PC-9 (cell line): ENCODE results near the gene LAMA5. TPM values are rescaled to one million over a fixed set of nuclear protein-coding genes. Genes with fewer than 3 reads are reported as not detected.

Experiments
- BruUV-seq: library from RNA; stranded (reverse); fragments of 400-500 nt; replicated peaks from 2 replicates; lab custom pipeline; 2021; lab: Mats Ljungman, UMichigan
- CTCF ChIA-PET: fragments of 300-600 bp; sonication (Branson Sonifier 250); formaldehyde crosslinking; loops from one replicate; lab custom pipeline; 2022; ENCODE audit warnings: antibody characterized with exemption; lab: Charles Lee
- POLR2A ChIA-PET: fragments of 300-600 bp; sonication (Branson Sonifier 250); formaldehyde crosslinking; loops from one replicate; lab custom pipeline; 2022; ENCODE audit warnings: antibody characterized with exemption; ENCODE audit not compliant: unreplicated experiment; lab: Charles Lee
- DNase-seq, 2 experiments: peaks; one replicate each; pipeline versions ENCODE4 v3.0.0 to v3.0.0-alpha.2; 2015 to 2022; ENCODE audit warnings: mixed read lengths in 1 of 2
- H2AFZ ChIP-seq: fragments of 200-600 bp; sonication (generic); 2 replicates; pipeline ENCODE4 v1.8.1; 2017; ENCODE audit warnings: antibody characterized with exemption
- H3F3A ChIP-seq: fragments of 200-600 bp; sonication (generic); 2 replicates; pipeline ENCODE4 v1.8.1; 2017; ENCODE audit warnings: antibody characterized with exemption, mild to moderate bottlenecking, low read depth; ENCODE audit not compliant: insufficient read depth
- H3K27ac ChIP-seq: fragments of 200-600 bp; sonication (generic); 2 replicates; pipeline ENCODE4 v1.6.1; 2016; ENCODE audit warnings: mixed run types
- H3K27me3 ChIP-seq: fragments of 200-600 bp; sonication (generic); 2 replicates; pipeline ENCODE4 v1.6.1; 2016; ENCODE audit warnings: low read depth, mixed run types; ENCODE audit not compliant: insufficient read depth
- H3K36me3 ChIP-seq: fragments of 200-600 bp; sonication (generic); 2 replicates; pipeline ENCODE4 v1.6.1; 2016; ENCODE audit warnings: low read depth, mixed run types
- H3K4me1 ChIP-seq: fragments of 200-600 bp; sonication (generic); replicated peaks from 2 replicates; pipeline ENCODE4 v1.6.1; 2016; ENCODE audit warnings: mixed run types; ENCODE audit not compliant: insufficient read depth
- H3K4me2 ChIP-seq: fragments of 200-600 bp; sonication (generic); 2 replicates; pipeline ENCODE4 v1.6.1; 2017; ENCODE audit warnings: mixed run types
- H3K4me3 ChIP-seq: fragments of 200-600 bp; sonication (generic); 2 replicates; pipeline ENCODE4 v1.6.1; 2016; ENCODE audit warnings: mixed run types
- H3K79me2 ChIP-seq: fragments of 200-600 bp; sonication (generic); 2 replicates; pipeline ENCODE4 v1.6.1; 2017; ENCODE audit warnings: low read depth, mixed run types
- H3K9me2 ChIP-seq: fragments of 200-600 bp; sonication (generic); 2 replicates; pipeline ENCODE4 v1.8.1; 2017; ENCODE audit warnings: mild to moderate bottlenecking; ENCODE audit not compliant: insufficient read depth
- H3K9me3 ChIP-seq: fragments of 200-600 bp; sonication (generic); 2 replicates; pipeline ENCODE4 v1.8.1; 2016; ENCODE audit warnings: low read depth; ENCODE audit not compliant: insufficient read depth
- H4K20me1 ChIP-seq: fragments of 200-600 bp; sonication (generic); 2 replicates; pipeline ENCODE4 v1.8.1; 2017; ENCODE audit not compliant: insufficient read depth
- EZH2 ChIP-seq: fragments of 200-600 bp; sonication (generic); IDR thresholded peaks from 2 replicates; pipeline ENCODE4 v1.8.0; 2017; ENCODE audit warnings: antibody characterized with exemption, low read depth
- intact Hi-C: fragments of 100-400 bp; cut with micrococcal nuclease; formaldehyde crosslinking; loops from one replicate; pipeline ENCODE4 v1.10.0; 2022; ENCODE audit not compliant: unreplicated experiment
- total RNA-seq: library from RNA; stranded (reverse); gene quantifications from 2 replicates; pipeline ENCODE4 v1.2.3, GENCODE V29; 2021
- TF ChIP-seq, protein P1 (sequence below): fragments of 200-600 bp; sonication (generic); conservative IDR thresholded peaks from 2 replicates; pipeline ENCODE4 v1.6.1; 2017; ENCODE audit warnings: mixed run types, antibody characterized with exemption, mild to moderate bottlenecking, moderate library complexity

Gene LAMA5
- total RNA-seq, 1 experiment from 2014 or later: 700 TPM

DNA sequence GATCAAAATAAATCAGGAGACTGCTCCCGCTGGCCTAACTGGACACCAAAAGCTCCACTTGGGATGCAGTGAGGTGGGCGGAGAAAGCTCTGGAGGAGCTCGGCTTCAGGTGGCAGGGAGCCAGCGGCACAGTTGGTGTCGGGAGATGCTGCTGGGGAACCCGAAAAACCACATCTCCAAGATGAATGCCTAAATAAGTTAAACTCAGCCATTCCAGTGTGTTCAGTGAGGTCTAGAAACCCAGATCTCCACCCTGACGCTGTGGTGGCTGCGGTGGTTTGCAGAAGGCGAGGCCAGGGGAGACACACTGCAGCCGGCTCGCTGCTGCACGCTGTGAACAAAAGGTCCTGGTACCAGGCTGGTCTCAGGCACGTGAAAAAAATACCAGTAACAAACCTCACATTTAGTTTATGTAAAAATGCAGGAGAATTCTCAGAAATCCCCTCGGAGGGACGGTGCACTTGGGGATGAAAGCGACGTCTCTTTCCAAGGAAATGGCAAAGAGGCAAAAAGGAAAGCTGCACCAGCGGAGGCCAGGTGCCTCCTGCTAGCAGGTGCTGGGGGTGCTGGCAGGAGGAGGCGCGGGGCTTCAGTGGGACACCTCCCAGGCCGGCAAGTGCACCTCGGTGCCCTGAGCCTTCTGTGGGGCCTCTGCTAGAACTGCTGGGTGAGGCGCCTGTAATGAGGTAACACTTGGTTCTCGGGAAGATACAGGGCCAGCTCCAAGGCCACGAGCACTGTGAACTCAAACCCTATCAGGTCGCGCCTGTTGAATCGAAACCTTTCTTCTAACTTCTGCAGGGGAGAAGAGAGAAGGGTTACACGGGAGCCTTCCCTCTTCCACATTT lies 23.4 kb upstream of the LAMA5 start:
- Histone ChIP-seq H3F3A (peaks cover 34% of the 10 kb centered on the region), H3K4me1 (peaks cover 15% of the 10 kb centered on the region), H3K79me2 (peaks cover 40% of the 10 kb centered on the region), H3K4me3 (no peak overlapping the region), H3K9me3 (no peaks in the 10 kb centered on the region), H3K9me2 (no peaks in the 10 kb centered on the region), H3K27me3 (no peaks in the 10 kb centered on the region), H2AFZ (no peak overlapping the region), H3K27ac (no peak overlapping the region), H4K20me1 (peaks cover 46% of the 10 kb centered on the region), H3K36me3 (peaks cover 22% of the 10 kb centered on the region), H3K4me2 (no peak overlapping the region)
- intact Hi-C loops: no loop called here
- ChIA-PET POLR2A (interaction anchor here (0.7 kb wide), 1 partner anchor 618 kb away, joined by 5 read pairs; no protein-coding TSS in a partner anchor), CTCF (no interaction called here)
- no peak for DNase-seq
- TF ChIP-seq EZH2: no peak
- TF ChIP-seq, protein P1, sequence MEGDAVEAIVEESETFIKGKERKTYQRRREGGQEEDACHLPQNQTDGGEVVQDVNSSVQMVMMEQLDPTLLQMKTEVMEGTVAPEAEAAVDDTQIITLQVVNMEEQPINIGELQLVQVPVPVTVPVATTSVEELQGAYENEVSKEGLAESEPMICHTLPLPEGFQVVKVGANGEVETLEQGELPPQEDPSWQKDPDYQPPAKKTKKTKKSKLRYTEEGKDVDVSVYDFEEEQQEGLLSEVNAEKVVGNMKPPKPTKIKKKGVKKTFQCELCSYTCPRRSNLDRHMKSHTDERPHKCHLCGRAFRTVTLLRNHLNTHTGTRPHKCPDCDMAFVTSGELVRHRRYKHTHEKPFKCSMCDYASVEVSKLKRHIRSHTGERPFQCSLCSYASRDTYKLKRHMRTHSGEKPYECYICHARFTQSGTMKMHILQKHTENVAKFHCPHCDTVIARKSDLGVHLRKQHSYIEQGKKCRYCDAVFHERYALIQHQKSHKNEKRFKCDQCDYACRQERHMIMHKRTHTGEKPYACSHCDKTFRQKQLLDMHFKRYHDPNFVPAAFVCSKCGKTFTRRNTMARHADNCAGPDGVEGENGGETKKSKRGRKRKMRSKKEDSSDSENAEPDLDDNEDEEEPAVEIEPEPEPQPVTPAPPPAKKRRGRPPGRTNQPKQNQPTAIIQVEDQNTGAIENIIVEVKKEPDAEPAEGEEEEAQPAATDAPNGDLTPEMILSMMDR: no peak
- BruUV-seq: no TSS peak

DNA sequence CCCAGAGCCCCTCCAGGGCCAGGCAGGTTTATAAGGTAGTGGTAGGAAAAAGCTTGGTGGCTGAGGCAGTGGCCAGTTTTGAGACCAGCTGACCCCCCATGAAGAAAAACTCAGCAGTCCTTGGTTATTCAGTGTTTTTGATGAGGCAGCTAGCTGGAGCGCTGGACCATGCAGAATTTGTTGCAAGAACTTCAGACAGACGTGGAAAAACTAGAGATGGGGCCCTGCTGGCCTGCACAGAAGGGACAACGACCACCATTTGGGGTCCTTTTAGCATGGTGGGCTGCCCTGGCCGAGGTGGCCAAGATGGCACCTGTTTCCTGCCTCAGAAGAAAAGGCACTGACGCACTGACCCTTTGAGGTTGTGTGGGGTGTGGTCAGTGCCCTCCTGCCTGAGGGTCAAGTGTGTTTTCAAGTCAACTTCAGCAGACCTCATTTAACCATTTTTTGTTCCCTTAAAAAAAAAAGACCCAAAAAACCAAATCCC lies 22.5 kb upstream of the LAMA5 start:
- BruUV-seq: no TSS peak

DNA sequence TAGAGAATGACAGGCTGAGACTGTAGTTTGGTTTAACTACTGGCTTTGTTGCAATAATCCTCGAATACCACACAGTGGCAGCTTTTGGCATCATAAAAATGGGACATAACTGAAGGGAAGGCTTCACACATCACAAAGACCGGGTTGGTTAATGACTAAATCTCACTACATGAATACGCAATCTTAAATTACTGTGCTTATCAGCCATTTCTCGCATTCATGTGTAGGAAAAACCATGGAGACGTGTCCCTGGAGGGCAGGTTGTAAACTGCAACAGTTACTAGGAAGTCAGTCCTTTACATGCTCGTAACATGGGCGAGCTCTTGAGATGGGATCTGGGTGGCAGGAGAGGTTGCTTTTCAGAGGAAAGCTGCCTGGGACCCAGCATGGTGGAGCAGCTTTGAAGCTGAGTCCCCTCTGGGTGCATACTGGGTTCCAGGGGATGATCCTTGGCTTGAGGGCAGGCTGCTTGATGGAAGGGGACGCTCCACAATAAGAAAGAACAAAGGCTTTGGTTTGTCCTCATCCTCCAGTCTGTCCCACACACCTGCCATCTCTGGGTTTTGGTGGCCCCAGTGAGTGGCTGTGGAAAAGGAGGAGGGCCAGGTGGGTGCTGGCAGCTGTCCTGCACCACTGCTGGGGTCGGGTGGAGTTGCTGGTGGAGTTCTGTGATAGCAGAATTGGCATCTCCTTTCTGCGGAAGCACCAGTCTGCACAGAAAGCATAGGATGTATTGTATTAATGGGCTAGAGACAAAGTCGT lies 21.9 kb upstream of the LAMA5 start:
- BruUV-seq: no TSS peak
- peaks cover 55% of the 10 kb centered on the region for H3K79me2 ChIP-seq

More for the DNA sequence above, 22.5 kb upstream of the LAMA5 start:
- Histone ChIP-seq H3K9me2 (no peaks in the 10 kb centered on the region), H3K79me2 (peaks cover 49% of the 10 kb centered on the region), H3K4me1 (peaks cover 21% of the 10 kb centered on the region), H3K4me3 (no peak overlapping the region), H4K20me1 (peaks cover 52% of the 10 kb centered on the region), H3K4me2 (no peak overlapping the region), H3K9me3 (no peaks in the 10 kb centered on the region), H3K27ac (no peak overlapping the region), H2AFZ (no peak overlapping the region), H3K27me3 (no peaks in the 10 kb centered on the region), H3K36me3 (peaks cover 26% of the 10 kb centered on the region), H3F3A (peaks cover 41% of the 10 kb centered on the region)
- TF ChIP-seq, protein P1: no peak
- TF ChIP-seq EZH2: no peak
- ChIA-PET POLR2A (interaction anchor here (0.7 kb wide), 1 partner anchor 619 kb away, joined by 5 read pairs; no protein-coding TSS in a partner anchor), CTCF (no interaction called here)
- no peak for DNase-seq
- intact Hi-C loops: no loop called here

More for the DNA sequence above, 21.9 kb upstream of the LAMA5 start:
- CTCF ChIA-PET: no interaction called here
- no peaks in the 10 kb centered on the region for H3K9me3 ChIP-seq
- intact Hi-C loops: no loop called here
- TF ChIP-seq, protein P1: peak; percentile 26; the same call in 1 of the 2 replicates
- TF ChIP-seq EZH2: no peak
- H3K4me3 ChIP-seq: peak overlapping the region; percentile 100; the same call in 1 of the 2 replicates
- no peak for DNase-seq
- H3K9me2 ChIP-seq: no peaks in the 10 kb centered on the region
- POLR2A ChIA-PET: interaction anchor here (0.8 kb wide), 1 partner anchor 31 kb away, joined by 5 read pairs; no protein-coding TSS in a partner anchor
- H3K27ac ChIP-seq: no peak overlapping the region
- peaks cover 26% of the 10 kb centered on the region for H3K36me3 ChIP-seq
- peaks cover 21% of the 10 kb centered on the region for H3K4me1 ChIP-seq
- no peak overlapping the region for H2AFZ ChIP-seq
- no peaks in the 10 kb centered on the region for H3K27me3 ChIP-seq
- H3F3A ChIP-seq: peaks cover 47% of the 10 kb centered on the region
- peaks cover 52% of the 10 kb centered on the region for H4K20me1 ChIP-seq
- H3K4me2 ChIP-seq: peak overlapping the region; percentile 99
